HepG2 (cell line): ENCODE measurements around the gene PVALB. TPM values are rescaled to one million over a fixed set of nuclear protein-coding genes. Genes with fewer than 3 reads are reported as not detected.

Source experiments
- ATAC-seq: fragments of 200-7000 bp; cut with Tn5 transposase; 3 replicates; pipeline ENCODE4 v1.9.1; 2020; ENCODE audit warnings: mild to moderate bottlenecking, moderate library complexity
- BruUV-seq: library from RNA; stranded (reverse); fragments of 400-500 nt; replicated peaks from 2 replicates; lab custom pipeline; 2021; lab: Mats Ljungman, UMichigan
- CTCF ChIA-PET: fragments of 300-600 bp; formaldehyde crosslinking; extraction: SDS; loops from one replicate; lab custom pipeline; 2021; ENCODE audit warnings: low total read pairs, inconsistent platforms, low intra/inter-chr PET ratio; lab: Yijun Ruan, JAX
- POLR2A ChIA-PET: fragments of 350-600 bp; sonication (Branson Sonifier 250); formaldehyde crosslinking; loops from one replicate; lab custom pipeline; 2020; ENCODE audit warnings: antibody characterized with exemption, inconsistent platforms; lab: Yijun Ruan, JAX
- DNase-seq: peaks from one replicate; pipeline ENCODE4 v3.0.0-alpha.2; 2015; ENCODE audit warnings: low spot score
- FAIRE-seq: peaks from 3 replicates; lab custom pipeline; 2011; peaks lifted over from hg19 to GRCh38; lab: Jason Lieb, UNC
- H2AFZ ChIP-seq: one replicate; pipeline ENCODE4 v1.6.1; 2011; ENCODE audit warnings: low read length, inconsistent platforms
- H3K27ac ChIP-seq: fragments of 300-600 bp; 3 replicates; pipeline ENCODE4 v1.8.0; 2011; ENCODE audit warnings: mixed run types, mild to moderate bottlenecking, mixed read lengths, low read length, inconsistent platforms; ENCODE audit not compliant: insufficient read depth; ENCODE audit errors: extremely low read length
- H3K27me3 ChIP-seq, 2 experiments: fragments of 200-600 bp in 1 of 2; 2 replicates in 1 of 2; 3 replicates in 1 of 2; pipeline versions ENCODE4 v1.6.0 to v1.8.0; 2011; ENCODE audit warnings: low read length in 2 of 2, mild to moderate bottlenecking in 2 of 2, moderate library complexity in 2 of 2, inconsistent platforms in 1 of 2; ENCODE audit not compliant: insufficient read depth in 2 of 2, control insufficient read depth in 1 of 2
- H3K36me3 ChIP-seq, 2 experiments: fragments of 200-600 bp in 1 of 2; replicated peaks in 1 of 2; 2 replicates in 1 of 2; 3 replicates in 1 of 2; pipeline versions ENCODE4 v1.5.1 to v1.8.0; 2011; ENCODE audit warnings: low read length in 2 of 2, inconsistent platforms in 1 of 2; ENCODE audit not compliant: insufficient read depth in 2 of 2, control insufficient read depth in 1 of 2
- H3K4me1 ChIP-seq: 2 replicates; pipeline ENCODE4 v1.5.1; 2012; ENCODE audit warnings: low read length, inconsistent platforms; ENCODE audit not compliant: insufficient read depth
- H3K4me2 ChIP-seq: 2 replicates; pipeline ENCODE4 v1.6.0; 2011; ENCODE audit warnings: low read depth, low read length, inconsistent platforms
- H3K4me3 ChIP-seq, 3 experiments: fragments of 200-600 bp in 1 of 3; sonication (generic), shearing (Covaris generic) in 1 of 3; replicated peaks in 1 of 3; 2 replicates each; pipeline ENCODE4 v1.5.1; 2011 to 2016; ENCODE audit warnings: low read length in 3 of 3, inconsistent platforms in 2 of 3, low read depth in 2 of 3, mild to moderate bottlenecking in 2 of 3, control low read depth in 1 of 3, mixed read lengths in 1 of 3; ENCODE audit not compliant: insufficient read depth in 1 of 3
- H3K79me2 ChIP-seq: one replicate; pipeline ENCODE4 v1.6.1; 2011; ENCODE audit warnings: low read length, inconsistent platforms; ENCODE audit not compliant: insufficient read depth
- H3K9ac ChIP-seq: 2 replicates; pipeline ENCODE4 v1.6.0; 2011; ENCODE audit warnings: mild to moderate bottlenecking, low read depth, low read length, inconsistent platforms; ENCODE audit not compliant: insufficient read depth
- H3K9me3 ChIP-seq: 2 replicates; pipeline ENCODE4 v1.5.1; 2012; ENCODE audit warnings: mild to moderate bottlenecking, low read length
- H4K20me1 ChIP-seq: 2 replicates; pipeline ENCODE4 v1.6.0; 2011; ENCODE audit warnings: inconsistent platforms, mild to moderate bottlenecking, low read length, moderate library complexity; ENCODE audit not compliant: insufficient read depth
- ATF4 ChIP-seq, 2 experiments: fragments of 450-650 bp in 1 of 2; sonication (generic) in 1 of 2; formaldehyde crosslinking; IDR thresholded peaks; 2 replicates each; pipeline versions ENCODE4 v1.5.0 to v1.8.0; 2020 to 2022; ENCODE audit warnings: mild to moderate bottlenecking in 1 of 2, missing genetic modification reagents in 1 of 2
- BHLHE40 ChIP-seq: IDR thresholded peaks from 2 replicates; pipeline ENCODE4 v1.6.1; 2011; ENCODE audit warnings: low read length, improper control_type of control experiment
- ELK4 ChIP-seq: sonication (generic); formaldehyde crosslinking; IDR thresholded peaks from 2 replicates; pipeline ENCODE4 v1.9.0; 2021; ENCODE audit warnings: missing genetic modification reagents, borderline replicate concordance
- ISL2 ChIP-seq: sonication (generic); formaldehyde crosslinking; IDR thresholded peaks from 2 replicates; pipeline ENCODE4 v1.5.0; 2020; ENCODE audit warnings: missing genetic modification reagents
- KDM3A ChIP-seq: IDR thresholded peaks from 2 replicates; pipeline ENCODE4 v1.6.1; 2018; ENCODE audit warnings: low read depth, missing compliant biosample characterization
- MTF1 ChIP-seq: sonication (generic); formaldehyde crosslinking; IDR thresholded peaks from 2 replicates; pipeline ENCODE4 v1.5.0; 2020; ENCODE audit warnings: missing genetic modification reagents
- MYNN ChIP-seq: sonication (generic); formaldehyde crosslinking; IDR thresholded peaks from 2 replicates; pipeline ENCODE4 v1.4.0; 2020; ENCODE audit warnings: mild to moderate bottlenecking, low read depth, missing genetic modification reagents
- NFE2L2 ChIP-seq: fragments of 150-350 bp; IDR thresholded peaks from 2 replicates; pipeline ENCODE4 v1.6.1; 2014; ENCODE audit warnings: low read length
- NR3C1 ChIP-seq: sonication (generic); formaldehyde crosslinking; IDR thresholded peaks from 2 replicates; pipeline ENCODE4 v1.4.0; 2020; ENCODE audit warnings: missing genetic modification reagents
- RFXANK ChIP-seq: IDR thresholded peaks from 2 replicates; pipeline ENCODE4 v1.6.1; 2016
- STAG1 ChIP-seq: sonication (generic); formaldehyde crosslinking; IDR thresholded peaks from 2 replicates; pipeline ENCODE4 v1.4.0; 2020; ENCODE audit warnings: missing genetic modification reagents
- ZBTB10 ChIP-seq: sonication (generic); formaldehyde crosslinking; IDR thresholded peaks from 2 replicates; pipeline ENCODE4 v1.4.0; 2020; ENCODE audit warnings: missing genetic modification reagents, borderline replicate concordance
- ZFP36L1 ChIP-seq: sonication (generic); formaldehyde crosslinking; IDR thresholded peaks from 2 replicates; pipeline ENCODE4 v1.8.0; 2022; ENCODE audit warnings: mild to moderate bottlenecking, missing genetic modification reagents, moderate library complexity
- ZFP91 ChIP-seq: sonication (generic); formaldehyde crosslinking; IDR thresholded peaks from 2 replicates; pipeline ENCODE4 v1.9.0; 2022; ENCODE audit warnings: missing genetic modification reagents, mild to moderate bottlenecking, borderline replicate concordance
- ZNF234 ChIP-seq: sonication (generic); formaldehyde crosslinking; conservative IDR thresholded peaks from 2 replicates; pipeline ENCODE4 v1.5.1; 2020; ENCODE audit warnings: mild to moderate bottlenecking, missing genetic modification reagents
- ZNF275 ChIP-seq: sonication (generic); formaldehyde crosslinking; IDR thresholded peaks from 2 replicates; pipeline ENCODE4 v1.8.0; 2022; ENCODE audit warnings: missing genetic modification reagents, mild to moderate bottlenecking, inconsistent platforms, borderline replicate concordance
- ZNF598 ChIP-seq: sonication (generic); formaldehyde crosslinking; IDR thresholded peaks from 2 replicates; pipeline ENCODE4 v1.5.1; 2020; ENCODE audit warnings: mild to moderate bottlenecking, missing genetic modification reagents, borderline replicate concordance
- in situ Hi-C: cut with HindIII; loops from 2 replicates; pipeline ENCODE4 v1.10.0; 2017; ENCODE audit warnings: low pct_unique_long_range_greater_than_20kb; ENCODE audit not compliant: extremely low pct_ligation_motif_present
- intact Hi-C: fragments of 100-400 bp; cut with micrococcal nuclease; formaldehyde crosslinking; loops from one replicate; pipeline ENCODE4 v1.10.0; 2022; ENCODE audit not compliant: unreplicated experiment
- polyA plus RNA-seq, 8 experiments: library from polyadenylated mRNA; depleted of rRNA in 3 of 8; stranded (reverse) in 7 of 8; unstranded in 1 of 8; fragments of >200 nt; fragmentation: Illumina TruSeq in 4 of 8; extraction: Trizol in 4 of 8; gene quantifications; 2 replicates each; pipeline versions ENCODE4 v1.2.1 to v1.2.3, GENCODE V29; 2011 to 2016; ENCODE audit warnings: low read depth in 4 of 8, missing spikeins in 1 of 8, mixed read lengths in 1 of 8; ENCODE audit not compliant: insufficient read depth in 1 of 8
- total RNA-seq, 5 experiments: library from RNA; depleted of rRNA; stranded (reverse); fragments of >200 nt; fragmentation: Illumina TruSeq; extraction: Trizol; gene quantifications; 2 replicates each; pipeline ENCODE4 v1.2.3, GENCODE V29; 2016; ENCODE audit warnings: low read depth in 1 of 5

Gene PVALB
- total and polyA plus RNA-seq, 2 of the 13 experiments (the other 11 are each of a cell fraction or from before 2014, with no cell fraction given): not detected

GRCh38 chr22:36778020-36778419 lies 38.8 kb downstream of the PVALB start:
- Histone ChIP-seq H3K4me2 (no peak overlapping the region), H3K9me3 (no peaks in the 10 kb centered on the region; the same call in 1 of the 2 replicates), H3K4me3 (no peak overlapping the region), H3K36me3 (no peaks in the 10 kb centered on the region), H3K4me1 (peaks cover 11% of the 10 kb centered on the region), H3K27ac (no peak overlapping the region), H3K27me3 (peaks cover 0 to 71% of the 10 kb centered on the region in 2 experiments; a peak in 4 of 5 replicates), H3K79me2 (no peaks in the 10 kb centered on the region), H4K20me1 (peaks cover 3% of the 10 kb centered on the region; the same call in 1 of the 2 replicates), H2AFZ (no peak overlapping the region), H3K9ac (no peak overlapping the region)
- TF ChIP-seq MTF1 (no peak), ATF4 (CRISPR knock-in tag; IDR thresholded peaks at IDR 0.05) (no peak), ISL2 (CRISPR knock-in tag) (no peak), ZNF275 (CRISPR knock-in tag) (no peak), BHLHE40 (no peak), MYNN (no peak), ELK4 (no peak), ZNF234 (CRISPR knock-in tag) (no peak), ZBTB10 (CRISPR knock-in tag) (no peak), NFE2L2 (no peak), STAG1 (CRISPR knock-in tag) (no peak), NR3C1 (CRISPR knock-in tag) (no peak), RFXANK (CRISPR knock-in tag) (no peak), KDM3A (no peak), ZFP36L1 (no peak), ZNF598 (no peak), ZFP91 (CRISPR knock-in tag) (no peak)
- FAIRE-seq (no peak), ATAC-seq (no peak), DNase-seq (no peak)
- POLR2A ChIA-PET: no interaction called here
- in situ Hi-C loops (loop anchor here (10.0 kb wide), 1 partner anchor 233 kb away; no protein-coding TSS in a partner anchor), intact Hi-C loops (loop anchor here (10.0 kb wide), 1 partner anchor 233 kb away; no protein-coding TSS in a partner anchor)
- CTCF ChIA-PET: no interaction called here
- BruUV-seq: no TSS peak
